CMK (cell line): ENCODE results near the gene STIM2.
A peak's percentile ranks its signal among the peaks of the same experiment; 100 is the strongest.

Experiments used
- DNase-seq: peaks from one replicate; pipeline ENCODE4 v3.0.0-alpha.2; 2010; ENCODE audit warnings: low read depth

Gene STIM2

DNA sequence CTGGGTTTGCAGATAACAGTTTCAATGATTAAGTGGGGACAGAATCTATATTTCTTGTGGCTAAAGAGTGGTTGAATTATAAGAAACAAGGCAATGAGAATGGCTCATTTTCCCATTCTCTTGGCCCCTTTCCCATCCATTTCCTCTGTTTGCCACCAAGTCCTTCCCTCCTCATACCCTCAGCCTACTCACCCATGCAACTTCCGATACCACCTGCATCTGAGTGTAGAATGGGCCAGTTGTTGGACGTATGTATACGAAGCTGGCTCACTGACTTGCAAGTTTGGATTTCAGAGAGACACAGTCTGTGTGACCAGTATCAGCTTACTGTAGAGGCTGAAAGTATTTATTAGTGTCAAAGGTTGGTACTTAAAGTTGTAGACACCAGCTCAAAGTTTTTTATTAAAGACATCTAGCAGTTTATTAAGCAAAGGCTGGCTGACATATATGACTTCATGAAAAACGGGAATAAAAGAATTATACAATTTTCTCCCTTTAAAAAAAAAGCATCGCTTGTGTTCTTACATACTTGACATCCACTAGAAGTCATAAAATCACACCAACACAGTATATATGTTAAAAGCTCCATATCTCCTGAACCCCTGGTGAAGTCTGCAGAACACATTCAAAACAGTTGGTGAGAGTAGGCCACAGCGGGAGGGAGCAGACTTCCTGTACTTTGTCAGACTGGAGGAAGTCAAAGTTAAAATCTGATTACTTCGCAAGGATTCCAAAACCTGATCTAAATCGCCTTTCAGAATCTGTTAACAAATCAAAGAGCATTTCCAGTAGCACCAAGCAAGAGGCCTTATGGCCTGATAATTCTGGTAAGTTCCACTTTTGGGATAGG lies 22.4 kb upstream of the STIM2 start:
- no peak for DNase-seq

DNA sequence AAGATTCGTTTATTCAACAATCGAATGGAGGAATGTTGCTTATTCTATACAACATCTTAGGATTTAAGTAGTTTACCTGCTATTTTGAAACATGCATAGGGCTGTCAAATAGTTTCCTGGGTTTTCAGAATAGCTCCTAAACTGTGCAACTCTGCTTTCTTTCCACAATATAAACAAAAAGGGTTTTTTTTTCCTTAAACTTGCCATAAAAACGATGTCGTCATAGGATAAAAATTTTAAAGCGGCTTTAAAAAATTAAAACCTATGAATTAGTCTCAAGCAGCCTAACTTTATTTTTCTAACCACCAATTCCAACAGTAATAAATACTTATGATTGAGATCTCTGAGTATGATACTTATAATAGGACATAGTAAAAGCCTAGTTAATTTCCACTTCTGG lies 21.6 kb upstream of the STIM2 start:
- no peak for DNase-seq

DNA sequence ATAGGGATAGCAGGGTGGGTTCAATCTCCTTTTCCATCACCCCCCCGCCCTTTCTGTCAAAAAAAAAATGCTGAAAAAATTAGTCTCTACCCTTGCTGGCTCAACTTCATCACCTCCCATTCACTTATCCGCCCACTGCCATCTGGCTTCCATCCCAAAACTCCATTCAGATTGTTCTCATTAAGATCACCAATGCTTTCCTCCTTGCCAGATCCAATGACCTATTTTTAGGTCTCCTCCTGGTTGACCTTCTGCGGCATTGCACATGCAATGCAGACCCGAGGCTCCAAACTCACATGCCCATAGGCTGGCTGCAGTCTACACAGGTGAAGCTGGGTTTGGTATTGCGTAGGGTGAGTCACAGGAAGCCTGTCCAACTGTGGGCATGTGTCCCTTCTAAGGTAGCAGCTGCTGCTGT lies 21.1 kb upstream of the STIM2 start:
- no peak for DNase-seq

DNA sequence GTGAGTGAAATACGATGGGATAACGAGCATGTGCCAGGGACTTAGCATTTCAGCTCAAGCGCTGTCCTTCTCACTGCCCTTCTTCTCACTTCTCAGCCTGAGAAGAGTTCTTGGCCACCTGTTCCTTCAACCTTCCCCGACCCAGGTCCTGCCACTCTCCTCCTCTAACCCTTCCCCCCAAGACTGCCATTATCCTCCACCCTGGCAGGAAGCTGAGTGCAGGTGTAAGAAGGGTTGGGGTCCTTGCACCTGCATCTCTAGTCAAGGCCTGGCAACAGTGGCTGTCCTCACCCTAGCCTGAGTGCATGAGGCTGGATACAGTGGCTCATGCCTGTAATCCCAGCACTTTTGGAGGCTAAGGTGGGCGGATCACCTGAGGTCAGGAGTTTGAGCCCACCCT lies 19.9 kb upstream of the STIM2 start:
- DNase-seq = no peak

DNA sequence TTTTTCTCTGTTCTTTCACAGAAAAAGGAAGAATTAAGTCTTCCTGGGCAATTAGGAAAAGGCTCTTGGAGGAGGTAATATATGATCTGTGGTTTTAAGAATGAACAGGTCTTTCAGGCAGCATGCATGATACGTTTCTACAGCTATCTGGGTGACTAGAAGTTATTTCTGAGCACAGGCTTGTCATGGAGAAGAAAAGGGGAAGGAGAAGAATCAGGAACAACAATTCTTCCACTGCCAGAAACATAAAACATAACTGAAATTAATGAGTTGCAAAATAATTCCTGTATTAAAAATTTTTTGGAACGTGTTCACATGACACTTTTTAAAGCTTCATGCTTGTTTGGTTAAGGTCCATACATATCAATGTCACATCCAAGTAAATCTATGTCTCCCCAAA lies 17.7 kb upstream of the STIM2 start:
- no peak for DNase-seq

DNA sequence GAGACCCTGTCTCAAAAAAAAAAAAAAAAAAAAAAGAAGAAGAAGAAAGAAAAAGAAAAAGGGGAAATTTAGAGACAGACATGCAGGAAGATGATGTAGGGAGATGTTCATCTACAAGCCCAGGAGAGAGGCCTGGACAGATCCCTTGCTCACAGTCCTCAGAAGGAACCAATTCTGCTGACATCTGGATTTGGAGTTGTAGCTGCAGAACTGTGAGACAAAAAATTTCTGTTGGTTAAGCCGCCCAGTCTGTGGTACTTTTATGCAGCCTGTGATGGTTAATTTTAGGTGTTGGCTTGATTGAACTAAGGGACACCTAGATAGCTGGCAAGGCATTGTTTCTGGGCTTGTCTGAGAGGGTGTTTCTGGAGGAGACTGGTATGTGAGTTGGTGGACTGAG lies 10.1 kb upstream of the STIM2 start:
- no peak for DNase-seq

DNA sequence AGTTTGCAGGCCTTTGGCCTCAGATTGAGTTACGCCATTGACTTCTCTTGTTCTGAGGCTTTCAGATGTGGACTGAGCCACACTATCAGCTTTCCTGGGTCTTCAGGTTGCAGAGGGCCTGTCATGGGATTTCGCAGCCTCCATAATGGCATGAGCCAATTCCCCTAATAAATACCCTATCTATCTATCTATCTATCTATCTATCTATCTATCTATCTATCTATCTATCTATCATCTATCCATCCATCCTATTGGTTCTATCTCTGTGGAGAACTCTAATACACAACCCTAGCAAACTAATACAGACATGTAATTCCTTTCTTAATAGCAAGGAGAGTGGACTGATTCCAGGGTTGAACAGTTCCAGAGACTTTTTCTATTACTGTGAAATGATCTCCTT lies 9.5 kb upstream of the STIM2 start:
- no peak for DNase-seq

DNA sequence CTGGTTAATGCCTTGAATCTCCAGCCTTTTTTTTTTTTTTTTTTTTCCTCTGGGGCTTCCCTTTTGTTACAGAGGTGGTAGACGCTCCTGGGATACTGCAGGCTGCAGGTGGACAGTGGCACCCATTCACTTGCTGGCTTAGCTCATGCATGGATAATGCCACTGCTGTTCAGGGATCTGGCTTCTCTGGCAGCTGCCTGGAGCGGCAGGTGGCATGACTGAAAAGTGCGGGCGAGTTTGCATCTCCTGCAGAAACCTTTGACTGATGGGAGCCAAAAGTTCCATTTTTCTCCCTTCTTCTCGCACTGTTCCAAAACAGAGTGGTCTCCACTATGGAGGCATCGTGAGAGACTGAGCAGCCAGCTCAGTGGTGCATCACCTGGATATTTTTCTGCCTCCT lies 5.9 kb upstream of the STIM2 start:
- no peak for DNase-seq

DNA sequence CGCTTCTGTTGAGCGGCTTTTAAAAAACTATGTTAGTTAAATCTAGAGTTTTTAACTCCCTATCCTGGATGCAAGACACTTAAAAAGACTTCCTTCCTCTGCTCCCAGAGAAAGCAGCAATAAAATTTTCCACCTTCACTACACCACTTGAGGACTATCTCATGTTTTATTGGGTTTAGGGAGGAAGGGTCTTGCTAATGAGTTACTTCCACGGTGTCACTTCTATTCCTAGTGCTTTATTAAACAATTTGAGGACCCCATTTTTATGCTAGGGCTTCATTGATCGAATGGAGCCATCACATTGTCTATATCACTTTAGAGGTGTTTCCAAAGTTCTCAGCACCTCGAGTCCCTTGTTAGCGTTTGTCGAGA lies 3.7 kb upstream of the STIM2 start:
- DNase-seq = no peak

DNA sequence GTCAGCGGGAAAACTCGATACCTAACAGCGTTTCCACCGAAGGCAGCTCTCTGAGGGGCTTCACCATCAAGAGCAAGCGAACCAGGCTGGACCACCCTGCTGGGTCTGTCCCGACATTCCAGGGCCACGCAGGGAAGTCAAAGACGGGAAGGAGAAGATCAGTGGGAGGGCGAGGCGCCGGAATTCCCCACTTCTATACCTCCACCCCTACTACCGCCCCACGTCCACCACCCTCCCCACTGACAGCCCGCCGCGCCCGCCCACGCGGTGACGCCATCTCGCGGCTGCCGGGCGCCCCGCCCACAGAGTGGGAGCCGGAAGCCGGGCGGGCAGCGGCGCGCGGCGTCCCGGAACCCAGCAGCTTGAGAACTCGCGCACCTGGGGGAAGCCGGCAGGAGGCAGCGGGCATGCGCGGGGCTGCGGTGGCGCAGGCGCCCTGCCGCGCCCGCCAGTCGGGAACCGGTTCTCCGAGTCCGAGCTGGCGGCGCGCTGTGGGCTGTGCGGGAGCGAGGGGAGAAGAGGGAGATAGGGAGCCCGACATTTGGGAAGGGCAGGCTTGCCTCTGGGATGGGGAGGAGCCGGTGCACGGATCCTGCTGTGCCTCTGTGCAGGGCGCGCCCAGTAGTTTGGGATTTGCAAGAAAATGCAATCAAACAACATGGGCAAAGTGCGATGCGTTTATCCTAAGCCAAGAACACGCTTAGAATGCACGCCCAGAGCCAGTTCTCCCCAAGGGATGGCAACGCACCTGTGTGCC lies 3.2 kb upstream of the STIM2 start:
- peak; percentile 68 for DNase-seq

DNA sequence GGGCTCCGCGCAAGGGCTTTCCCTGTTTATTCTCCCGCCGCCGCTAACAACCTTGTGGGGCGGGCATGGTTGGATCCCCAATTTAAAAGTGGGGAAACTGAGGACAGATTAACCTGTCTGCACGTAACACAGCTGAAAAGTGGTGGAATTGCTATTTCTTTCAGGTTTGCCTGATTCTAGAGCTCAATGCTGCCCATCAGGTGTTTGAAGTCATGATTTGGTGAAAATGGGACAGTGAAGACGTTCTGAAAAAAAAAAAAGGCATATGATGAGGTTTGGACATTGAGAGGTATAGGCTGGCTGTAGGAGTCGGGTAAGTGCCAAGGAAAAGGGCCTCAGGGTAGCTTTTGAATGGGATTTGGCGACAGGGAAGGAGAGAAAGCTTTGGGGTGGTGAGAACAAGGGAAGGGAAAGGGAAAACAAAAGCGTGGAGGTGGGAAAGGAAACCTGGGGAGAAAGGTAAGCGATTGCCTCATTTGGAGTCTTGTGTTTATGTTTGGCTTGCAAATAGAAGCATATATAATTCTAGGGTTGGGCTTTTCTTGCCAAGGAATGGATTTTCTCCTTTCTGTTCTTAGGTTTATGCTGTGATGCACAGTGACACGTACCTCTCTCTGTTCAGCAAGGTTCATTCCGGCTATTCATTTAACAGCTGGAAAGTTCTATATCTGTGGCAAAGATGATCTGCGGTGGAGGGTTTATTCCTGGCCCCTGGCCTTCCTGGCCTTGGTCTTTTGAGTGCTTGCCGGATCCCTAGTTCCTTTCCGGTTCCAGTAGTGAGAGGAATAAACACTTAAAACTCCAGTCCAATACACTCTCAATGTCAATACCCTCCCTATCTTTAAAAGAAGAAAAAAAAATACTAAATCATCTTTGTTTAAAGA lies 2.4 kb upstream of the STIM2 start:
- DNase-seq = no peak

DNA sequence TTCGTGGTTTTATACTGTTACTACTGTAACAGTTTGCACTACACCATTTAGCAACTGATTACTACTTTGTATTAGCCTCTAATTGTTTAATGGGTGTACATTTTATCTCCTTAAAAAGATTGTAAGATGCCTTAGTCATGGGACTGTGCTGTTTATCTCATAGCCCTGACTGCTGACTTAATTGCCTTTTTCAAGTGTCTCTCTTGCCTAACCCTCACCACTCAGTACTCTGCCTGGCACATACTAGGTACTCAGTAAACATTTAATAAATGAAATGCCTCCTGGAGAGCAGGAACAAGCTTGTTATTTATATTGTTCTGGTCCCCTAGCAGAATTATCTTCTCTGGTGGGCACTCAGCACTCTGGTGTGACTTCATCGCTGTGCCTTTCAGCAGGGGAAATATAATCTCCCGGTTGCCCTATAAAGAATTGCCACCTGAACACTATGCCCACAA lies 1.7 kb upstream of the STIM2 start:
- DNase-seq = no peak

DNA sequence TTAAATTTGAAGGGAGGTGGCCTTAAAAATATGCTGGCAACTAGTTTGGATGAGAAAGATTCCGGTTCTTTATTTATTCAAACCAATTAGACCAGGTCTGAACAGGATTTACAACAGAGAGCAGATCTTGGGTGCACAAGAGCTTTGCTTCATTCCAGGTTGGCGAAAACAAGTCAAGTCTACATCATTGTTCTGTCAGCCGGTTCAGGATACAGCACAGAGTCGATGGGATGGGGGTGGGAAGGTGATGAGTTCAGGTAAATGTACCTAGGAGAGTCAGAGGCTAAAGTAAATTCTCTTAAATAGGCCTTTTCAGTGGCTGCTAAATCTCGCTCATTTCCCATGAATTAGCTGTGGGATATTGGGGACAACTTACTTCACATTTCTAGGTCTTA lies 882 bp upstream of the STIM2 start:
- no peak for DNase-seq

DNA sequence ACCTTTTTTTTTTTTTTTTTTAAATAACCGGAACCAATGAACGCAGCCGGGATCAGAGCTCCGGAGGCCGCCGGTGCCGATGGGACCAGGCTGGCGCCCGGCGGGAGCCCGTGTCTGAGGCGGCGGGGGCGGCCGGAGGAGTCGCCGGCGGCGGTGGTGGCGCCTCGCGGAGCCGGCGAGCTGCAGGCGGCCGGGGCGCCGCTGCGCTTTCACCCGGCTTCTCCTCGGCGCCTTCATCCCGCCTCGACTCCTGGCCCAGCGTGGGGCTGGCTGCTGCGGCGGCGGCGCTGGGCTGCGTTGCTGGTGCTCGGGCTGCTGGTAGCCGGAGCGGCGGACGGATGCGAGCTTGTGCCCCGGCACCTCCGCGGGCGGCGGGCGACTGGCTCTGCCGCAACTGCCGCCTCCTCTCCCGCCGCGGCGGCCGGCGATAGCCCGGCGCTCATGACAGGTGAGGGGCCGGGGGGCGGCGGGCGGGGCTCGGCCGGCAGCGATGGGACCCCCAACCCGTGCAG lies 337 bp downstream of the STIM2 start:
- no peak for DNase-seq

DNA sequence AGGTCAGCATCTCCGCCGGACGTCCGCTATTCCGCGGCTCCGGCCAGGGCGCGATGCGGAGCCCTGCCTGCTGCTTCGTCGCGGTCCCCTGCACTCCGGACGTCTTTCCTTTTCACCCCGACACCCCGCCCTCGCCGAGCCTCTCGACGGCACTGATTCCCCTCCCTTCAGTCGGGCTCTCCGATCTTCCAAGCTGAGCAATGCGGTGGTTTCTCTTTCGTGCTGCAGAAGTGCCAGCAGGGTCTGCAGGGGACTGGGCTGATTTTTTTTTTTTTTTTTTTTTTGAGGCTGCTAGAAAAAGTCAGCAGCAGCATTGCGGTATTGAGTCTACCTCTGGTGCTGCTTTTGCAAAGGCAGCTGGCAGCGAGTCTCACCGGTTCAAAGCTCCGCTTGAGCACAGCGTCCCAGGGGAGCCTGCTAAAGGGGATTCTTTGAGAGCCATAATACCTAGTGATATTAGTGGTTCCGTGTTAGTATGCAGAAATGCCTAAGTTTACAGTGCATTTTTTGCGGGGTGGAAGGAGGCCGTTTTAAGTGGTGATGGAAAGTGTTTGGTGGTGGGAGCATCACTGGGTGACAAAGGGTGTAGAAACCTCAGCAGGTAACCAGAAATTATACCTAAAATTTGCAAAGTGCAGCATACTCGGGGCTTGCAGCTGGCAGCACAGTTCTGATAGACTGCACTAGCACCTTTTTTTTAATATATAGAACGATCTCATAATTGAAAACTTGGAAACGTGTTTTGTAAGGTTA lies 969 bp downstream of the STIM2 start:
- DNase-seq = no peak

DNA sequence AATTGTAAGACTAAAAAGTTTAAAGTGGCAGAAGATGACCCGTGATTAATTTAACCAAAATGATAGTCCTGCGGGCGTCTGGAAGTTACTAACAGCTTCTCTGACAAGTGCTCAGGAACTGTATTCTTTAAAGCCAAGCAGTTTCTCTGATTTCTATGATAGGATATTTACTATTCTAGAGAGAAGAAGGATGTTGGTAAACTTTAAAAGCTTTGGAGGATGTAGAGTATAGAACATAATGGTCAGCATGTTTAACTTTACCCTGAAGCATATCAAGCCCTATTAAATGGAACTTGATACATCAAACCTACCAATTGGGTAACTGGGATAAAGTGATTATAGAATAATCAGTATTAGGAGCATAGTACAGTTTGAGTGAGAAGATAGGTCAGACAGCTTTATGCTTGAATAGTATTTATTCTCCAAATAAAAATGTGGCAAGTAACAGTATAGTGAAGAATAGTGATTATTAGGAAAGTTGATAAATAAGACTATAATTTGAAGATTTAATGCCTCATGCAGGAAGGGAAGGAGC lies 1.8 kb downstream of the STIM2 start:
- no peak for DNase-seq

DNA sequence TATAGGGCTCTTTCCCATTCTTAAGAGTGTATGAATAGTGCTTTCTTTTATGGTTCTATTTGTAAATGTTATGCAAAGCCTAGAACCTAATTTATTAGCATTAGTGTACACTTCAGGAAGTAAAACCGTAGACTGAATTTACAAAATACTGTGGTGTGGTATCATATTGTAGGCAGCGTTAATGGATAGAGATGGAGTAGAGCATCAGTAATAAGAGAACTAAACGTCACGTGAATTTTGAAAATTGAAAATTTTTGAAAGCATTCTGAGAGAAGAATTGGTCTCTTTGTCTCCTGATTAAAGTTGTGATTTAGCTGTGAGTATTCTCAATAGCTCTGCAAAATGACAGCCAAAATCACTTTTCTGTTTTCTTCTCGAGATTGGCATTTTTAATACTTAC lies 2.9 kb downstream of the STIM2 start:
- DNase-seq = no peak

DNA sequence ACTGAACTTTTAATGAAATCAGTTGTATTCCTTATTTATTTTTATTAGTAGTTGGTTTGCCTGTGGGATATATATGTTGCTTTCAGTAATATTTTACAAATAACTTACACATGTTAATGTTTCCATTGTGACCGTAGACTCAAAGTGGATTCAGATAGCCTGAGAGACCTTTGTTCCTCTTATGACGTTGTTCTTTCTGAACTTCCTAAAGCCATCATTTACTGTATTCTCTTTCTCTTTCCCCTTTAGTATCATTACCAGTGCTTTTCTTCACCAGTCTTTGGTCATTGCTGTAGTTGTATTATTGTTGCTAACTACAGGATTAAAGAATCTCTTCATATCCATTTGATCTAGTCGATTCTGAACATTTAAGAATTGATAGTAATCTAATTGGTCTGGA lies 4.3 kb downstream of the STIM2 start:
- no peak for DNase-seq

DNA sequence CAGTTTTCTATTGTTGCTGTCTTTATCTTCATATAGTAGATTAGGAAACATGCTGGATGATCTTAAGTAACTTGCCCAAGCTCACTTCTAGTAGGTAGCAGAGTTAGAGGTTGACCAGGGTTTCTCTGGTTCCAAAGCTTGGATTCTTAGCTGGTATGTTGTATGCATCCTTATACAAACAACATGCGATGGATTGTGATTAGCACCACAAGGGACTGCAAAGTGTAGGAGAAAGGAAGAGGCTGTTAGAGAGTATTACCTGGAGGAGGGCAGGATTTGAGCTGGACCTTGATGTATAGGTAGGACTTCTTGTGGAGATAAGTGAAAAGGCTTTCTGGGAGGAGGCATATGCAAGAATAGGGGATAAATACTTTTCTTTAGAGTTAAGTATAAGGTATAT lies 5.6 kb downstream of the STIM2 start:
- DNase-seq = no peak

DNA sequence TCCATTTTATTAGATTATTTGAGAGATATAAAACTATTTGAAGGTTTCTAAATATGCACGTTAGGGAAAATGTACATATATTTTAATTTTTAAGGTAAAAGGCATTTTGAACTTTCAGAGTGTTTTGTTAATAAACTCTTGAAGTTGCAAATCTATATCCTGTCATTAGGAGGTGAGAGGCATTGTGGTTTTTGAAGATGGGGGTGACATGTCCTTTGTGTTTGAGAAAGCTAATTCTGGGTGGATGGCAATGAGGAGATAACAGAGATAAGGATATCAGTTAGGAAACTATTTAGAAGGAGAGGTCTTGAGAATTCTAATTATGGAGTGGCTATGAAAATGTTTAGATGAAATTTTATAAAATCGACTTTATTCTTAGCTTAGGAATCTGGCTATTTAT lies 6.1 kb downstream of the STIM2 start:
- no peak for DNase-seq

DNA sequence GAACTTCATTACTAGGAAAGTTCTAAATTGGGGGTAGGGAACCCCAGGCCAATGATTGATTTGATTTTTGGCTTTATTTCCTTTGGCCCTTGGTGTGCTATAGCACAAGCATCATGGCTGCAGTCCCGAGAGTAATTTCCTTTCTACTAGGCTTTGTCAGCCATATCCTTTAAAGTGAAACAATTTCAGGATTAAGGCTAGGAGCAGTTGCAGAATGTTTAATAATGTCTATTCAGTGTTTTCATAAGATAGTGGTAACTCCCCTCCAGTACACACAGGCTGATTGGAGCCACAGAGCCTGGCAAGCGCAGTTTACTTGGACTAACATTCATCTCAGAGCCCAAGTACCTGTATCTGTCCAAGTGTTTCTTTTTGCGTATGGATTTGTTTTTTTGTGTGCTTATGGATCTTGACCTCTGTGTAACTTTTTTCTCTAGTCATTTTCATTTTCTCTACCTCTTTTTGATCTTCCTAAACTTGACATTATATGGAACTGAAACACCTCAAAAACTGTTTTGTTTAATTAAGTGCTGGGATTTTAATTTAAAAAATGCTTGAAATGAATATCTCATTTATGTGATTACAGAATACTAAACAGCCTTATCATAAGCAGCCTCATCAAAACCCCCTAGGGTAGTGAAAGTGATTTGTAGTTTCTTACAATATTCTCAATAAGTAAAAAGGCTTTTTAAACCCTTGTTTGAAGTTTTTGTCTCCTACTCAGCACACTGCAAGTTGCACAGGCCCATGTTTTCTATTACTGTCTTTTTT lies 7.5 kb downstream of the STIM2 start:
- DNase-seq = no peak
